ENCODE measurements around the gene GYS2. TPM values are rescaled to one million over a fixed set of nuclear protein-coding genes. Genes with fewer than 3 reads are reported as not detected.

Gene GYS2
- total and polyA plus RNA-seq, 3 donors from 2014 or later = not detected

GRCh38 chr12:21547437-21547836 lies 57.2 kb downstream of the GYS2 start:
- WGBS, 2 donors = 81 to 82% methylated on average over 1 of the region's 1 CpG
- no peak for DNase-seq
- Histone ChIP-seq H3K9me3 (no peaks in the 10 kb centered on the region), H3K27ac (no peak overlapping the region), H3K27me3 (no peaks in the 10 kb centered on the region), H3K4me3 (no peak overlapping the region), H3K4me1 (no peaks in the 10 kb centered on the region), H3K36me3 (ENCODE audit: low read depth, missing control alignments) (no peaks in the 10 kb centered on the region)
- intact Hi-C loops (cut with DNase I; ENCODE audit: low total_unique reads) = no loop called here
- TF ChIP-seq, protein P1, sequence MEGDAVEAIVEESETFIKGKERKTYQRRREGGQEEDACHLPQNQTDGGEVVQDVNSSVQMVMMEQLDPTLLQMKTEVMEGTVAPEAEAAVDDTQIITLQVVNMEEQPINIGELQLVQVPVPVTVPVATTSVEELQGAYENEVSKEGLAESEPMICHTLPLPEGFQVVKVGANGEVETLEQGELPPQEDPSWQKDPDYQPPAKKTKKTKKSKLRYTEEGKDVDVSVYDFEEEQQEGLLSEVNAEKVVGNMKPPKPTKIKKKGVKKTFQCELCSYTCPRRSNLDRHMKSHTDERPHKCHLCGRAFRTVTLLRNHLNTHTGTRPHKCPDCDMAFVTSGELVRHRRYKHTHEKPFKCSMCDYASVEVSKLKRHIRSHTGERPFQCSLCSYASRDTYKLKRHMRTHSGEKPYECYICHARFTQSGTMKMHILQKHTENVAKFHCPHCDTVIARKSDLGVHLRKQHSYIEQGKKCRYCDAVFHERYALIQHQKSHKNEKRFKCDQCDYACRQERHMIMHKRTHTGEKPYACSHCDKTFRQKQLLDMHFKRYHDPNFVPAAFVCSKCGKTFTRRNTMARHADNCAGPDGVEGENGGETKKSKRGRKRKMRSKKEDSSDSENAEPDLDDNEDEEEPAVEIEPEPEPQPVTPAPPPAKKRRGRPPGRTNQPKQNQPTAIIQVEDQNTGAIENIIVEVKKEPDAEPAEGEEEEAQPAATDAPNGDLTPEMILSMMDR (IDR thresholded peaks at IDR 0.05) = no peak
- TF ChIP-seq POLR2A (IDR thresholded peaks at IDR 0.05) = no peak

DNA sequence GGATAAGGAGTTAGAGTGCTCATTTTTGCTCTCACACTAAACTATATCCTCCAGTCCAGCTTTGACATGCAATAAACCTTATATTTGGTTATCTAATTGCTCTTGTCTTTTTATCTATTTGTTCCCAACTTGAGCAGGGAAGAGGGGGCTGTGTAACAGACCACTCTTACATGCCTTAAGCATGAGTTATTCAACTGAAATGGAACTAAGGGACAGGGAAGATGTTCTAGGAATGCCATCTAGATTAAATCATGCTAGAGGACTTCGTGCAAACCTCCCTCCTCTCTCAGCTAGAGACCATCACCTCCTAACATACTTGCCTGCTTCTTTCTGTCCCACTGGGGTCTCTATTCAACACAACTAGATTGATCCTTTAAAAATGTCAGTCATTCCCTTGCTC lies 57.9 kb downstream of the GYS2 start:
- H3K9me3 ChIP-seq = no peaks in the 10 kb centered on the region
- intact Hi-C loops (cut with DNase I; ENCODE audit: low total_unique reads) = no loop called here
- no peaks in the 10 kb centered on the region for H3K36me3 ChIP-seq (ENCODE audit: low read depth, missing control alignments)
- no peak overlapping the region for H3K27ac ChIP-seq
- TF ChIP-seq, protein P1 (IDR thresholded peaks at IDR 0.05) = no peak
- TF ChIP-seq POLR2A (IDR thresholded peaks at IDR 0.05) = no peak
- H3K4me1 ChIP-seq = no peaks in the 10 kb centered on the region
- no peak for DNase-seq
- 0 to 25% methylated on average over 1 of the region's 1 CpG for WGBS, 2 donors
- H3K27me3 ChIP-seq = no peaks in the 10 kb centered on the region
- H3K4me3 ChIP-seq = no peak overlapping the region

DNA sequence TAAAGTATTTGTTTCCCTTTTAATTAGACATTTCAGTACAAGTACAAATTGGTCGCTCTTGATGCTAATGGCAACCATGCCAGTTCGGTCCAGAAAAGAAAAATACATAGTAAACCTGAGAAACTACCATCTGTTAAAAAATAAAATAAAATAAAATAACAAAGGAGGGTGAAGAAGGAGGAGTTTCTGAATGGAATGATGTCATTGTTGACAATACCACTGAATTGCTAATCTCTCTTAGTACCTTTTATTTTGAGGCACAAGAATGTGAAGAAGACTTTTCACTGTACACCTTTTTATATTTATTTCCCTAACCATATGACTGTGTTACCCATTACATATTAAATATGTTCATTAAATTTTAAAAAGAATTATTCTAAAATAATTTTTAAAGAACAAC lies 59.1 kb downstream of the GYS2 start:
- Histone ChIP-seq H3K27me3 (no peaks in the 10 kb centered on the region), H3K4me1 (no peaks in the 10 kb centered on the region), H3K27ac (no peak overlapping the region), H3K36me3 (ENCODE audit: low read depth, missing control alignments) (no peaks in the 10 kb centered on the region), H3K9me3 (no peaks in the 10 kb centered on the region), H3K4me3 (no peak overlapping the region)
- no peak for DNase-seq
- TF ChIP-seq, protein P1 (IDR thresholded peaks at IDR 0.05) = no peak
- no peak for TF ChIP-seq POLR2A (IDR thresholded peaks at IDR 0.05)
- WGBS, 2 donors = 89 to 93% methylated on average over 2 of the region's 2 CpGs
- intact Hi-C loops (cut with DNase I; ENCODE audit: low total_unique reads) = no loop called here

GRCh38 chr12:21543151-21543550 lies 61.5 kb downstream of the GYS2 start:
- no peak for DNase-seq
- no peak overlapping the region for H3K27ac ChIP-seq
- no peaks in the 10 kb centered on the region for H3K27me3 ChIP-seq
- TF ChIP-seq POLR2A (IDR thresholded peaks at IDR 0.05) = no peak
- TF ChIP-seq, protein P1 (IDR thresholded peaks at IDR 0.05) = no peak
- no peaks in the 10 kb centered on the region for H3K36me3 ChIP-seq (ENCODE audit: low read depth, missing control alignments)
- no peaks in the 10 kb centered on the region for H3K4me1 ChIP-seq
- intact Hi-C loops (cut with DNase I; ENCODE audit: low total_unique reads) = no loop called here
- no peak overlapping the region for H3K4me3 ChIP-seq
- H3K9me3 ChIP-seq = no peaks in the 10 kb centered on the region

DNA sequence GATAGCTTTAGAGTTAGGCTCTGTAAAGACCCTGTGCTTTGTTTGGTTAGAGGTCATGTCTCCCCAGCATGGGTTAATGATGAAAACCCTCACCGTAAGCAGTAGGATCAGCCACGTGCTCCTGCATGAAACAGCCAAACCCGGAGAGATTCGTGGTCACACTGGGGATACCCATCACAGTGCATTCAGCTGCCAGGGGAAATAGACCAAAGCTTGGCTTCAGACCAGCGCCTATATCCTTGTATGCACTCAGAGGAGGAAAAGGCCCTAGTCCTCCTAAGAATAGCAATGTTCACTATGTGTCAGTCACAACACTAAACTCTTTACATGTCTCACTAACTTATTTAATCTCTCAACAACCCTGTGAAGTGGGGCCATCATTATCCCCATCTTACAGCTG lies 62.2 kb downstream of the GYS2 start:
- H3K27ac ChIP-seq = no peak overlapping the region
- H3K4me3 ChIP-seq = no peak overlapping the region
- H3K9me3 ChIP-seq = no peaks in the 10 kb centered on the region
- 76 to 79% methylated on average over 5 of the region's 5 CpGs for WGBS, 2 donors
- H3K36me3 ChIP-seq (ENCODE audit: low read depth, missing control alignments) = no peaks in the 10 kb centered on the region
- H3K4me1 ChIP-seq = no peaks in the 10 kb centered on the region
- TF ChIP-seq, protein P1 (IDR thresholded peaks at IDR 0.05) = no peak
- TF ChIP-seq POLR2A (IDR thresholded peaks at IDR 0.05) = no peak
- no peaks in the 10 kb centered on the region for H3K27me3 ChIP-seq
- intact Hi-C loops (cut with DNase I; ENCODE audit: low total_unique reads) = no loop called here
- DNase-seq = no peak
